Nucleus accumbens (tissue), 56 donors: ENCODE data around the gene C6orf62.
"Not testable (repeated sequence)": the region's sequence is repeated elsewhere in the genome, so short reads cannot be mapped to it uniquely, and the experiment has no call there.

Source experiments
- DNase-seq, 56 donors: peaks; one replicate each; lab custom pipeline; 2025; lab: John Stamatoyannopoulos, UW

C6orf62 gene

DNA sequence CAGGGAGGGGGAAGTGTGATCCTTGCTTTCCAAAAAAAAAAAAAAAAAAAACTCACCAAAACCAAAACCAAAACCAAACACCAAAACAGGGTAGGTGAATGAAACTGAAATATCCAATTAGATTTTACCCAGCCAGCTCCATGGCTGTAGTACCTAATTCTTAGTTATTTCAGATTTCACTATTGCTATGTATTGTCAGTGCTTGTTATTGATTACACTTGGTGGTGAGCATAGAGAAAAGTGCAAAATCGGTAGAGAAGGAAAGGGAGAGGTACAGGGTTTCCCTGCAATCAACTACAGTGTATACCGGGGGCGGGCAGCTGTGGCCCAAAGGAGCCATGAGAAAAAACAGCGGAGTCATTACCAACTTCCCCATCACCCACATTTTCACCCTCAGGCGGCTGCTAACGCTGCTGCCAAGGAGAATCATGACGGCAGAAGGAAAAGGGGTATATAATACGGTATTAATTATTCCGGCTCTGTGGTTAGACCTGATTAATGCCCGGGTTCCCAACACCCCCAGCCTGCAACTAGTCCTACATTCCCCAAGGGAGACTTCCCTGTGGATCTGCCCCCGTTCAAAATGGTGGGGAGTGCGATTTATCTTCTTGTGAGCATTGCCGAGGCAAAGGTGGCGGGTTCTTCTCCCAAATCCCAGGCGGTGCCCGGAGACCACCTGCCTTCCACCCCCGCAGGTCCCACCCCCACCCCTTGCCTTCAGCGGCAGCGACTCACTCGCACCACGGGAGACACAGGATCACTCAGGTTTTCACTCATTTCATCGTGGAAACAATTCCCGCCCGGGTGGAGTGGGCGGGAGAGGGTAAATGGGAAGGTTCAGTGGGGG lies at the start of gene C6orf62:
C6orf62 (minus strand) TSS at position 30 of the 847 bp plus-strand sequence. CDS start 486 bp downstream, outside the sequence.
- DNase-seq: peak in 23 of 56 donors; percentile 1 to 56 (median 30)

DNA sequence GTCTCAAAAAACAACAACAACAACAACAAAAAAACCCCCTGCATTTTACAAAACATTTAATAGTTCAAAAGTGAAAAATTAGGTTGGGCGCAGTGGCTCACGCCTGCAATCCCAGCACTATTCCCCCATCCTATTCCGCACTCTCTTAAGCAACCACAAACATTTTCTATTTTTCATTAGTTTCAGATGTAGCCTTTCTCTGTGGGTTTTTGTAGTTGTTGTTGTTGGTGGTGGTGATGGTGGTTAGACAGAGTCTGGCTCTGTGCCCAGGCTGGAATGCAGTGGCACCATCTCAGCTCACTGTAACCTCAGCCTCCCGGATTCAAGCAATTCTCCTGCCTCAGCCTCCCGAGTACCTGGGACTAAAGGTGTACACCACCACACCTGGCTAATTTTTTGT lies 49.4 kb upstream of the C6orf62 start:
- no peak for DNase-seq

DNA sequence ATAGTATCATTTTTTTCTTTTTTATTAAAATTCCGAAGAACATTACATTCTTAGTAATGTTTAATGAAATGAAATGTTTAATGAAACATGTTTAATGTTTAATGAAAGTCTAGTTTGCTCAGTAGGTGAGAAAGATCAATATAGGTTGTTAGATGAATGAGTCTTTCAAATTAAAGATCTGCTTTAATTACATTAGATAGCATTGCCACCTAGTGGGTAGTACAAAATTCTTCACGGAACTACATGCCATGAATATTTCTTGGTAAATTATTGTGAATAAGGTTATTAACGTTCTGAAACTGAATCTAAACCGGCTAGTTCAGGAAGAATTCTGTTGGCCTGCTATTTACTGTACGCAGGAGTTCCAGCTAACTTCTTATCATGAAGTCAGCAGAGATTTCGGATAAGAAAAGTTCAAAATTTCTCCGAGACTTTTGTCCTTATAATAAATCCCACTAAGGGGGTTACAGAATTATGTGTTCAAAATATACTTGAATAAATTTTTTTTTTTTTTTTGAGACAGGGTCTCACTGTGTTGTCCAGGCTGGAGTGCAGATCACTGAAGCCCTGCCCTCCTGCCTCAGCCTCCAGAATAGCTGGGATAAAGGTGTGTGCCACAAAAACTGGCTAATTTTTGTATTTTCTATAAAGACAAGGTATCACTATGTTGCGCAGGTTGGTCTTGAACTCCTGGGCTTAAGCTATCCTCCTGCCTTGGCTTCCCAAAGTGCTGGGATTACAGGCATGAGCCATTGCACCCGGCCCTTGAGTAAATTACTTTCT lies 47.9 kb upstream of the C6orf62 start:
- no peak for DNase-seq

DNA sequence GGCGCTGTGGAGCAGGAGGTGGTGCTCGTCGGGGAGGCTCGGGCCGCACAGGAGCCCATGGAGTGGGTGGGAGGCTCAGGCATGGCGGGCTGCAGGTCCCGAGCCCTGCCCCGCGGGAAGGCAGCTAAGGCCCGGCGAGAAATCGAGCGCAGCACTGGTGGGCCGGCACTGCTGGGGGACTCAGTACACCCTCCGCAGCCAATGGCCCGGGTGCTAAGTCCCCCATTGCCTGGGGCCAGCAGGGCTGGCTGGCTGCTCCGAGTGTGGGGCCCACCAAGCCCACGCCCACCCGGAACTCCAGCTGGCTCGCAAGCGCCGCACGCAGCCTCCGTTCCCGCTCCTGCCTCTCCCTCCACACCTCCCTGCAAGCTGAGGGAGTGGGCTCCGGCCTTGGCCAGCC lies 47.0 kb upstream of the C6orf62 start:
- DNase-seq: not testable (repeated sequence)

DNA sequence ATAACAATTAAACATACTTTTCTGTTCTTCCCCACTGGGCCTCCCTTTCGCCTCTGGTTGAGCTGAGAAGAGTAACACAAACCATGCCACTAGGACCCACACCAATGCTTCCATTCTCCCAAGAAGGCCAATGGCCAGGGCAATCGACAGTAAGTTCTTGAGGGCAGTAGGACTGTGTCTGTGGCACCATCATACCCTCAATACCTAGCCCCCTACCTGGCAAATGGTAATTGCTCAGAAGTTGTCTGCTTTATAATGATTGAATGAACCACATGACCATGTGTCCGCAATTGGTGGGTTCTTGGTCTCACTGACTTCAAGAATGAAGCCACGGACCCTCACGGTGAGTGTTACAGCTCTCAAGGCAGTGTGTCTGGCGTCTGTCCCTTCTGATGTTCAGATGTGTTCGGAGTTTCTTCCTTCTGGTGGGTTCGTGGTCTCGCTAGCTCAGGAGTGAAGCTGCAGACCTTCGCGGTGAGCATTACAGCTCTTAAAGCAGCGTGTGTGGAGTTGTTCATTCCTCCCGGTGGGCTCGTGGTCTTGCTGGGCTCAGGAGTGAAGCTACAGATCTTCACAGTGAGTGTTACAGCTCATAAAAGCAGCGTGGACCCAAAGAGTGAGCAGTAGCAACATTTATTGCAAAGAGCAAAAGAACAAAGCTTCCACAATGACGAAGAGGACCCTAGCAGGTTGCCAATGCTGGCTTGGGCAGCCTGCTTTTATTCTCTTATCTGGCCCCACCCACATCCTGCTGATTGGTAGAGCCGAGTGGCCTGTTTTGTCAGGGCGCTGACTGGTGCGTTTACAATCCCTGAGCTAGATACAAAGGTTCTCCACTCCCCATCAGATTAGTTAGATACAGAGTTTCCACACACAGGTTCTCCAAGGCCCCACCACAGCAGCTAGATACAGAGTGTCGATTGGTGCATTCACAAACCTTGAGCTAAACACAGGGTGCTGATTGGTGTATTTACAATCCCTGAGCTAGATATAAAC lies 46.2 kb upstream of the C6orf62 start:
- not testable (repeated sequence) for DNase-seq

DNA sequence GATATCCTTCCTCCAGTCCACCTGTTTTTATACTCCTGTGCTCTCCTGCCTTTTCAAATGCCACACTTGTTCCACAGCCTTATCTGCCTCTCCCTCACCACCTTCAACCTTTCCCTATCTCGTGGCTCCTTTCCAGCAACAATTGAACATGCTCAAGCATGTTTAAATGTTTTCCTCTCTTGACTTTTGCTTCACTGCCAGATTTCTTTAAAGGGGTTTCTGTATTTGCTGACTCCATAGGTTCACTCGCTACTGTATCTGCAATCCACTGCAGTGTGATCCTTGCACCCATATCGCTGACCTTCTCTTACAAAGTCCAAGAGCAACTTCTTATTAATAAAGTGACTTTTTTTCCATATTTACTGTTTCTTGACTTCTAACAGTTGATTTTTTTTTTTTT lies 44.6 kb upstream of the C6orf62 start:
- no peak for DNase-seq

DNA sequence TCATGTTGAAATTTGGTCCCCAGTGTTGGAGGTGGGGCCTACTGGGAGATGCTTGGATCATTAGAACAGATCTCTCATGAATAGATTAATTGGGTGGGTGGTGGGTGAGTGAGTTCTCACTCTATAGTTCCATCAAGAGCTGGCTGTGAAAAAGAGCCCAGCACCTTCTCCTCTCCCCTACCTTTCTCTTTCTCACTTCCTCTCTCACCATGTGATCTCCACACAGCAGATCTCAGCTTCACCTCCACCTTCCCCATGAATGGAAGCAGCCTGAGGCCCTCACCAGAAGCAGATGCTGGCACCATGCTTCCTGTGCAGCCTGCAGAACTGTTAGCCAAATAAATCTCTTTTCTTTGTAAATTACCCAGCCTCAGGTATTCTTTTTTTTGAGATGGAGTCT lies 42.9 kb upstream of the C6orf62 start:
- no peak for DNase-seq

DNA sequence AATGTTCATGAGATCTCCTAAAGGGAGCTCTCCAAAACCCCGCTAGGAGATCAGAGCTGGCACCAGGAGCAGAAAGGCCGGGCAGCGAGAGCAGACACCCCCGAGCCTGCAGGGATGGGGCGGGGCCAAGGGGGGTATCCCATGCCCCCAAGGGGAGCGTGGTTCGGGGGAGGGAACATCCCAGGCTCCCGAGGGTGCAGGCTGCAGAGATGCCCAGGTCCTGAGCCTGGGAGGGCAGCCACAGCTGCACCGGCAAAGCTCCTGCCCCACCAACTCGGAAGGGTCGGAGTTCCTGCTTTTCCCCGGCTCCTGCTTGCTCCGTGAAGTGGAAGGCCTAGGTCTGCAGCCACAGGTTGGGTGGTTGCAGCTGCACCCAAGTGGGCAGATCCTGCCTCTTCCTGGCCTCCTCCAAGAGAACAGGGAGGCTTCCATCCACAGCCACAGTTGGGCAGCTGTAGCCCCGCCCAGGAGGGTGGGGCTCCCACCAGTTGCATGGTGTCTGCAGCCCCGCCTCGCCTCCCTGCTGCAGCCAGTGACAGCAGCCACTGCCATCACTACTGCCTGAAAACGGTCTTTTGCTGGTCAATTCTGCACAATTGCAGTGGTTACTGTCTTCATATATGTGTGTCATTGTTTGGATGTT lies 42.4 kb upstream of the C6orf62 start:
- DNase-seq: no peak

DNA sequence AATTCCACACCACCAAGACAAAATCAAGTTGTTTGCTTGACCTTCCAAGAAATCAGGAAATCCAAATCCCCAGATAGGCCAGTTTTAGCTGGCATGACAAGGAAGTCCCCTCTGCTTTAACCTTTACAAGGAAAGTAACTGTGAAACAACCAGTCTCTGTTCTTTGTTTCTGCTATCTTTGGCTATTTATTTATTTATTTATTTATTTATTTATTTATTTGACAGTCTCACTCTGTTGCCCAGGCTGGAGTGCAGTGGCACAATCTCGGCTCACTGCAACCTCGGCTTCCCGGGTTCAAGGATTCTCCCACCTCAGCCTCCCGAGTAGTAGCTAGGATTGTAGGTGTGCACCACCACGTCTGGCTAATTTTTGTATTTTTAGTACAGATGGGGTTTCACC lies 41.3 kb upstream of the C6orf62 start:
- DNase-seq: no peak

DNA sequence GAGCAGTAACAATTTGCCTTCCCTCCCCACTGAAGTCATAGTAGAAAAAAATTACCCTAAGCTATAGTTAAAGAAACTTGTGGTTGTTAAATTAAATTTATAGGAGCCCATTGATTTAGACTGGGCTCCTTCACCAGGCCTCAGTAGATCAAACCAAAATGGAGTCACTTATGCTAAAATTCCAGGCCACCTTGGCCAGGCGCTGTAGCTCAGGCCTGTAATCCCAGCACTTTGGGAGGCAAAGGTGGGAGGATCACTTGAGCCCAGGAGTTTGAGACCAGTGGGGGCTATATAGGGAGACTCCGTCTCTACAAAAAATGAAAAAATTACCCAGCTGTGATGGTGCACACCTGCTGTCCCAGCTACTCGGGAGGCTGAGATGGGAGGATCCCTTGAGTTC lies 40.8 kb upstream of the C6orf62 start:
- no peak for DNase-seq

DNA sequence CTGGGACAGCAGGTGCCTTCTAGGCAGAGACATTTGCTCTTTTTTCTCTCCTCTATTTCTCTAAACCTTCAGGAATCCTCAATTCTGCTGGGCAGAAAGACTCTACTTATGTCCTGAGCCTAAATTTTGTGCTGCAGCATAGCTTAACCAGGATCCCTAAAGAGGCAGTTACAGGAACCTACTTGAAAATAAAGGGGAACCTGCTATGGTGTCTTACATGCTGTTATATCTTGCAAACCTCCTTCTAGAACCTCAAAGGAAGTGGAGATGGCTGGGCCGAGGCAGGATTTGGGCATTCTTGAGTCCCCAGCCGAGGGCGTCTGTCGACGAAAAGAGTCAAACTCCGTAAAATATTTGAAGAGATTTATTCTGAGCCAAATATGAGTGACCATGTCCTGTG lies 38.7 kb upstream of the C6orf62 start:
- no peak for DNase-seq

DNA sequence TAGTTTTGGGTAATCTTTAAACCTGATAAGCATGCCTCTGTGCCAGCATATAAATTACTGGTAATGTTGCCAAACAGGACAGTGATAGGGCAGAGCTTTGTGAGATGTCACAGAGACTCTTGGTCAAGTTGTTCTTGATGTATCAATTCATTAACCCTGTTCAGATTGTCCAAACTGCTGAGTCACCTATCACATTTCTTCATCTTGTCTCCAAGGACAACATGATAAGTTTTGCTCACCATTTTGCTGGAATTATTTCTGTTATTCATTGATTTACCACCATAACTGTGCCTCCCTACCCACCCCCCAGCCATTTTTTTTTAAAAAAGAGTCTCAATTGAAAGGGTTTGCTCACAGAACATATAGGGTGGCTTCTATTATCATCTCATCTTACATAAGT lies 36.3 kb upstream of the C6orf62 start:
- DNase-seq: no peak

DNA sequence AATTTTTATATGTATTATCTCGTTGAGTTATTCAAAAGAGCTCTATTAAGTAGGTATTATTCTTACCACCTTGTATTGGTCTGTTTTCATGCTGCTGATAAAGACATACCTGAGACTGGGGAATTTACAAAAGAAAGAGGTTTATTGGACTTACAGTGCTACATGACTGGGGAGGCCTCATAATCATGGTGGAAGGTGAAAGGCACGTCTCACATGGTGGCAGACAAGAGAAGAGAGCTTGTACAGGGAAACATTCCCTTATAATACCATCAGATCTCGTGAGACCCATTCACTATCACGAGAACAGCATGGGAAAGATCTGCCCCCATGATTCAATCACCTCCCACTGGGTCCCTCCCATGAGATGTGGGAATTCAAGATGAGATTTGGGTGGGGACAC lies 35.4 kb upstream of the C6orf62 start:
- DNase-seq: not testable (repeated sequence)

DNA sequence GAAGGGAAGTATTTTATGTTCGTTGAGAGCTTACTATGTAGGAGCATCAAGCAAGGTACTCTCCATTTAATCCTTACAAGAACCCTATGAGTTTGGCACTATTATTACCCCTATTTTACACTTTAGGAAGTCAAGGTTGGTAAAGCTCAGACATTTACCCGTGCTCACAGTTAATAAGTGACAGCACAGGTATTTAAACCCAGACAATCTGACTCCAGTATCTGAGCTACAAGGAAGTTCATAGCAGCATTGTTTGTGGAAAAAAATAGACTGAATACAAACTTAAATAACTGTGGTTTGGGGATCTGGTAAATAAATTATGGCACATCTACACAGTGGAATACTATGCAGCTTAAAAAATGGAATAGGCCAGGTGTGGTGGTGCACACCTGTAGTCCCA lies 34.6 kb upstream of the C6orf62 start:
- DNase-seq: no peak

DNA sequence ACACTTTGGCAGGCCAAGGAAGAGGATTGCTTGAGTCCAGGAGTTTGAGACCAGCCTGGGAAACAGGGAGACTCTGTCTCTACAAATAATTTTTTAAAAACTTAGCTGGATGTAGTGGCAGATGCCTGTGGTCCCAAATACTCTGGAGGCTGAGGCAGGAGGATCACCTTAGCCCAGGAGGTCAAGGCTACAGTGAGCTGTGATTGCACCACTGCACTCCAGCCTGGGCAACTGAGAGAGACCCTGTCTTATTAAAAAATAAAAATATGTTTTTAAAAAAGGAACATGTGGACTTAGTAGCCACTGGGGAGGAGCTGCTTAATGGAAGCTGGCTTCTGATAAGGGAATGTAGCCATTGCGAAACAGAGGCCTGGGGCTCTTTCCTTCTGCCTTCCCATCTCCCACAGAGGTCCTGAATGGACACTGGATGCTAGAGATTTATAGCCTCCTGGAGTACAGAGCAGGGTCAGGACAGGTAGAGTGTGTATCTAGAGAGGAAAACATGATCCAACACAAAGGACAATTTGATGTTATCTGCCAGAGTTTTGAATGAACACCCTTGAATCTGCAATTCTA lies 34.1 kb upstream of the C6orf62 start:
- DNase-seq: no peak

DNA sequence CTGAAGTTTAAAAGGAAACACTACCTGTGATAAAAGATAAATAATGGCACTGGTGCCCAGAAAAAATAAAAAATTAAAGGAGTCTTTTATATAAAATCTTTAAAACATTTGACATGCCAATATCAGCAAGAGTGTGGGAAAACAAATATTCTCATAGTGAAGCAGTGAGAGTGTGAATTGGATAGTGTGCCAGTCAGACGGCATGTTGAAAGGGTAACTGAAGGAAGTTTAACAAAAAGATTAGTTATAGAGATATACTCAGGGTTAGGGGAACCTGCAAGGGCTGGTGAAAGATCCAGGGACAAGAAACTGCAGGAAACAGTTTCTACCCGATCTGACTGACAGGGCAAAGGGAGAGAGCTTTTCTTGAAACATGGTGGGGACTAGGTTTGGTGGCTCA lies 33.5 kb upstream of the C6orf62 start:
- DNase-seq: no peak

DNA sequence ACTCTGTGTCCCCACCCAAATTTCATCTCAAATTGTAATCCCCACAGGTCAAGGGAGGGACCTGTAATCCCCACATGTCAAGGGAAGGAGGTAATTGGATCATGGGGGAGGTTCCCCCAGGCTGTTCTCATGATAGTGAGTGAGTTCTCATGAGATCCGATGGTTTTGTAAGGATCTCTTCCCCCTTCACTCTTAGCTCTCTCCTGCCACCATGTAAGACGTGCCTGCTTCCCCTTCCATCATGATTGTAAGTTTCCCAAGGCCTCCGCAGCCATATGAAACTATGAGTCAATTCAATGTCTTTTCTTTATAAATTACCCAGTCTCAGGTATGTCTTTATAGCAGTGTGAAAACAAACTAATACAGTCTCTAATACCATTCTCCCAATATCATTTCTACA lies 31.9 kb upstream of the C6orf62 start:
- DNase-seq: not testable (repeated sequence)

DNA sequence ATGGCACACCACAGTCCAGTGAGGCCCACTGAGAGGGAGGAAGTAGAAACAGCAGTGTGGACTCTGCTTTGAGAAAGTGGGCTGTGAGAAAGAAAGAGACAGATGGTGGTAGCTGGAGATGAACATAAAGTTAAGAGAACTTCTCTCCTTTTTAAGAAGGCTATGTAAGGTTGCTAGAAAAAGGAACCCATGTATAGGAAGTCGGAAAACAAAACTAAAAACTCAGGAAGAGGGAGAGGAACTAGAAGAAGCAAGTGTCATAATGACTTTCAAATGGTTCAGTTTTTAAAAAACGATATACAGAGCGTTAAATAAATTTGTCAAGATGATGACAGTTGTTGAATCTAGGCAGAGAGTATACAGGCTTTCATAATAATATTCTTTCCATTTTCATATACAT lies 30.3 kb upstream of the C6orf62 start:
- no peak for DNase-seq

DNA sequence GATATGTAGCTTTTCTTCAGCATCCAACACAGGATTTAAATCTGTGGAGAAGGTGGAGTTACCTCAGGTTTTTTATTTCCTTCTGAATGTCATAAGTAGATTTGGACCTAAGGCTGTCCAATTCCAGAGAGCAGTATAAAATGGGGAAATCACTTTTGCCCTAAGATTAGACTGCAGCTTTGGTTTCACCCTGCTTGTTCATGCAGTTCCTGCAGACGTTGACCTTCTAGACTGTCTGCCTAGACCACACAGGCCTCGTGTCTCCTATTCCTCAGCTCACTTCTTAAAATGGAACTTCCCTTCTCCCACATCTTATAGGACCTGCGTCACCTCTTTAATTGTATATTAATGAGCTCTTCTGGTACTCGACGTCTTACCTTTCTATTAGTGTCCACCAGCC lies 26.0 kb upstream of the C6orf62 start:
- peak in 4 of 56 donors; percentile 0 to 31 (median 10) for DNase-seq

DNA sequence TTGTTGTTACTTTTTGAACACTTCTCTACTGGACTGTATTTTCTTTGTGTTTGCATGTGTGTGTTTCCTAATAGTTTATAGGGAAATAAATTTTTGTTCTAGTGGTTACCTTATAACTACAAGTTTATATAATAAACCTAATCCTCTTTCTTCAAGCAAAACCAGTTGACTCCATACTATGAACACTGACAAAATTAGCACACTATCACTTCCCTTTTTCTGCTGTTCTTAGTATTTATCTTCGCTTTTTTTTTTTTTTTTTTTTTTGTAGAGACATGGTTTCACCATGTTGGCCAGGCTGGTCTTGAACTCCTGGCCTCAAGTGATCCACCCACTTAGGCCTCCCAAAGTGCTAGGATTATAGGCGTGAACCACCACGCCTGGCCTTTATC lies 25.0 kb upstream of the C6orf62 start:
- no peak for DNase-seq
